ENCODE data around the gene BMF. TPM values are rescaled to one million over a fixed set of nuclear protein-coding genes. Genes with fewer than 3 reads are reported as not detected.

BMF gene
- total and polyA plus RNA-seq, 2 donors (not counting 3 experiments of a cell fraction or from before 2014, with no cell fraction given) = 8.6 to 9.8 TPM

GRCh38 chr15:40151991-40152390, 43.3 kb upstream of the BMF start:
- FAIRE-seq (no peak), DNase-seq (ENCODE audit: low read depth, low spot score) (no peak)
- H3K9me1 ChIP-seq (replicated peaks; ENCODE audit: control insufficient read depth, extremely low read depth, insufficient read depth, low read length) = no peaks in the 10 kb centered on the region
- no peak overlapping the region for H3K9ac ChIP-seq (replicated peaks; ENCODE audit: extremely low read depth, insufficient read depth, low read length)
- H3K36me3 ChIP-seq (ENCODE audit: control insufficient read depth in 2 of 2, extremely low read depth in 1 of 2, insufficient read depth in 2 of 2, low read length in 2 of 2) = no peaks in the 10 kb centered on the region
- intact Hi-C loops (cut with micrococcal nuclease) = no loop called here
- ChIA-PET POLR2A (no interaction called here), CTCF (no interaction called here)
- H3K27me3 ChIP-seq (ENCODE audit: control insufficient read depth in 2 of 2, insufficient read depth in 2 of 2, low read length in 2 of 2) = peaks cover 3 to 14% of the 10 kb centered on the region in 2 experiments
- dilution Hi-C loops (cut with MboI; ENCODE audit: extremely low pct_ligation_motif_present, low sequenced_read_pairs) = no loop called here
- H2AFZ ChIP-seq (ENCODE audit: low read depth, low read length) = no peak overlapping the region
- no peaks in the 10 kb centered on the region for H3K79me2 ChIP-seq (ENCODE audit: control insufficient read depth, insufficient read depth, low read length)
- BruUV-seq (replicated peaks) = no TSS peak
- no peak overlapping the region for H3K27ac ChIP-seq (ENCODE audit: insufficient read depth, low read depth, low read length)
- TF ChIP-seq POLR2AphosphoS5 (IDR thresholded peaks at IDR 0.05; ENCODE audit: insufficient read depth, low read depth, low read length) (no peak), JUN (IDR thresholded peaks at IDR 0.05; ENCODE audit: borderline replicate concordance, insufficient read depth, insufficient read length, low read depth) (no peak), GATA2 (IDR thresholded peaks at IDR 0.05; ENCODE audit: insufficient read depth, insufficient read length, low read depth, low read length) (no peak), MYC (IDR thresholded peaks at IDR 0.05; ENCODE audit: low read depth, low read length) (no peak), FOS (IDR thresholded peaks at IDR 0.05; ENCODE audit: borderline replicate concordance, insufficient read depth, low read length) (no peak), POLR2A (IDR thresholded peaks at IDR 0.05; ENCODE audit: low read depth, low read length) (no peak), EZH2 (IDR thresholded peaks at IDR 0.05; ENCODE audit: borderline replicate concordance, low read depth, low read length, severe bottlenecking) (no peak)
- TF ChIP-seq, protein P1, sequence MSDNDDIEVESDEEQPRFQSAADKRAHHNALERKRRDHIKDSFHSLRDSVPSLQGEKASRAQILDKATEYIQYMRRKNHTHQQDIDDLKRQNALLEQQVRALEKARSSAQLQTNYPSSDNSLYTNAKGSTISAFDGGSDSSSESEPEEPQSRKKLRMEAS (IDR thresholded peaks at IDR 0.05; ENCODE audit: insufficient read depth, insufficient read length) = no peak
- TF ChIP-seq, protein P2, sequence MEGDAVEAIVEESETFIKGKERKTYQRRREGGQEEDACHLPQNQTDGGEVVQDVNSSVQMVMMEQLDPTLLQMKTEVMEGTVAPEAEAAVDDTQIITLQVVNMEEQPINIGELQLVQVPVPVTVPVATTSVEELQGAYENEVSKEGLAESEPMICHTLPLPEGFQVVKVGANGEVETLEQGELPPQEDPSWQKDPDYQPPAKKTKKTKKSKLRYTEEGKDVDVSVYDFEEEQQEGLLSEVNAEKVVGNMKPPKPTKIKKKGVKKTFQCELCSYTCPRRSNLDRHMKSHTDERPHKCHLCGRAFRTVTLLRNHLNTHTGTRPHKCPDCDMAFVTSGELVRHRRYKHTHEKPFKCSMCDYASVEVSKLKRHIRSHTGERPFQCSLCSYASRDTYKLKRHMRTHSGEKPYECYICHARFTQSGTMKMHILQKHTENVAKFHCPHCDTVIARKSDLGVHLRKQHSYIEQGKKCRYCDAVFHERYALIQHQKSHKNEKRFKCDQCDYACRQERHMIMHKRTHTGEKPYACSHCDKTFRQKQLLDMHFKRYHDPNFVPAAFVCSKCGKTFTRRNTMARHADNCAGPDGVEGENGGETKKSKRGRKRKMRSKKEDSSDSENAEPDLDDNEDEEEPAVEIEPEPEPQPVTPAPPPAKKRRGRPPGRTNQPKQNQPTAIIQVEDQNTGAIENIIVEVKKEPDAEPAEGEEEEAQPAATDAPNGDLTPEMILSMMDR (IDR thresholded peaks at IDR 0.05; ENCODE audit: extremely low read depth in 1 of 2, insufficient read depth in 1 of 2, low read depth in 1 of 2, low read length in 2 of 2) = no peak
- no peaks in the 10 kb centered on the region for H3K4me1 ChIP-seq (ENCODE audit: control insufficient read depth, extremely low read depth, insufficient read depth, low read length)
- H3K9me3 ChIP-seq (replicated peaks; ENCODE audit: control insufficient read depth, insufficient read depth, low read length) = no peaks in the 10 kb centered on the region
- no peak overlapping the region for H3K4me2 ChIP-seq (ENCODE audit: insufficient read depth, low read length)
- no peaks in the 10 kb centered on the region for H4K20me1 ChIP-seq (replicated peaks; ENCODE audit: control insufficient read depth, extremely low read depth, insufficient read depth, low read length)
- H3K4me3 ChIP-seq (replicated peaks in 1 of 3; ENCODE audit: insufficient read depth in 1 of 3, low read depth in 1 of 3, low read length in 3 of 3) = no peak overlapping the region

All from endothelial cell of umbilical vein (primary cell).